Smooth muscle cell (in vitro differentiated cells): Measurements from ENCODE around the gene KHK. TPM values are rescaled to one million over a fixed set of nuclear protein-coding genes. Genes with fewer than 3 reads are reported as not detected.

Experiments
- DNase-seq: peaks from one replicate; lab custom pipeline; 2025; ENCODE audit not compliant: unreplicated experiment; lab: John Stamatoyannopoulos, UW
- H2AFZ ChIP-seq: fragments of 200-600 bp; sonication (generic); 2 replicates; pipeline ENCODE4 v1.6.0; 2016; ENCODE audit warnings: antibody characterized with exemption, low read depth, mild to moderate bottlenecking
- H3F3A ChIP-seq: fragments of 200-600 bp; sonication (generic); 2 replicates; pipeline ENCODE4 v1.6.0; 2017; ENCODE audit warnings: antibody characterized with exemption, low read depth
- H3K27ac ChIP-seq: fragments of 200-600 bp; sonication (generic); 2 replicates; pipeline ENCODE4 v1.5.1; 2016; ENCODE audit warnings: low read depth, mild to moderate bottlenecking
- H3K27me3 ChIP-seq: fragments of 200-600 bp; sonication (generic); 2 replicates; pipeline ENCODE4 v1.6.1; 2016; ENCODE audit warnings: low read depth, mild to moderate bottlenecking
- H3K36me3 ChIP-seq: fragments of 200-600 bp; sonication (generic); 2 replicates; pipeline ENCODE4 v1.5.1; 2016; ENCODE audit warnings: low read depth
- H3K4me1 ChIP-seq: fragments of 200-600 bp; sonication (generic); 2 replicates; pipeline ENCODE4 v1.5.1; 2016; ENCODE audit warnings: low read depth
- H3K4me2 ChIP-seq: fragments of 200-600 bp; sonication (generic); 2 replicates; pipeline ENCODE4 v1.6.0; 2016; ENCODE audit warnings: mild to moderate bottlenecking
- H3K4me3 ChIP-seq: fragments of 200-600 bp; sonication (generic); 2 replicates; pipeline ENCODE4 v1.5.1; 2016; ENCODE audit warnings: mild to moderate bottlenecking
- H3K79me2 ChIP-seq: fragments of 200-600 bp; sonication (generic); 2 replicates; pipeline ENCODE4 v1.6.0; 2016; ENCODE audit warnings: low read depth, mild to moderate bottlenecking
- H3K9ac ChIP-seq: fragments of 200-600 bp; sonication (generic); 2 replicates; pipeline ENCODE4 v1.6.0; 2016; ENCODE audit warnings: low read depth
- H3K9me3 ChIP-seq: fragments of 200-600 bp; sonication (generic); replicated peaks from 2 replicates; pipeline ENCODE4 v1.5.1; 2016; ENCODE audit warnings: low read depth
- H4K20me1 ChIP-seq: fragments of 200-600 bp; sonication (generic); 2 replicates; pipeline ENCODE4 v1.6.0; 2016; ENCODE audit warnings: low read depth
- WGBS: methylation state at CpG from one replicate; pipeline ENCODE4 v1.1.7; 2016; ENCODE audit warnings: low lambda C conversion rate; 5-methylcytosine and 5-hydroxymethylcytosine counted together
- polyA plus RNA-seq: library from polyadenylated mRNA; unstranded; fragments of >200 nt; fragmentation: Nextera tagmentation; extraction: Ambion mirVana; gene quantifications from 2 replicates; pipeline ENCODE4 v1.2.1, GENCODE V29; 2016
- total RNA-seq: library from RNA; depleted of rRNA; stranded (reverse); fragments of >200 nt; gene quantifications from 2 replicates; pipeline ENCODE4 v1.2.3, GENCODE V29; 2014
- TF ChIP-seq, protein P1 (sequence below): fragments of 200-600 bp; sonication (generic); IDR thresholded peaks from 2 replicates; pipeline ENCODE4 v1.5.1; 2017; ENCODE audit warnings: borderline replicate concordance, mild to moderate bottlenecking, antibody characterized with exemption; ENCODE audit not compliant: insufficient read depth, poor library complexity, severe bottlenecking

Gene KHK
- total and polyA plus RNA-seq, 2 experiments from 2014 or later, result 0.27 to 1.6 TPM

DNA sequence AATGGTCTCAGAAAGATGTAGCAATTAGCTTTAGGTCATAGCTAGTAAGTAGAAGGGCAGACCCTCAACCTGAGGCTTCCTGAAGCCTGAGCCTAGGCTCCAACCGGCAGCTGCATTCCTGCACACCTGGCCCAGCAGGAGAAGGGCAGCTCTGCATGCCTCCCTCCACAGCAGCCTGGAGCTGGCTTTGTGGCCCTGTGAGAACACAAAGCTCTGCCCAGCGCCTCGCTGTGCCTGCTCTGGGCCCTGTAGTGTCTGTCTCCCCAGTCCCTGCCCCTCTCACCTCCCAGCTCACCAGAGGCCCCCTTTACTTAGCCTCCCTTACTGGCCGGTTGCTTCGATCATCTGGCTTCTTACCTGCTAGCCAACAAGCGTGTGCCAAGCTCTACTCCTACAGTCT is 47.1 kb upstream of the KHK start:
- H3K9ac ChIP-seq, result no peak overlapping the region
- peaks cover 69% of the 10 kb centered on the region for H4K20me1 ChIP-seq
- H3K36me3 ChIP-seq, result peaks cover 8% of the 10 kb centered on the region
- TF ChIP-seq, protein P1, sequence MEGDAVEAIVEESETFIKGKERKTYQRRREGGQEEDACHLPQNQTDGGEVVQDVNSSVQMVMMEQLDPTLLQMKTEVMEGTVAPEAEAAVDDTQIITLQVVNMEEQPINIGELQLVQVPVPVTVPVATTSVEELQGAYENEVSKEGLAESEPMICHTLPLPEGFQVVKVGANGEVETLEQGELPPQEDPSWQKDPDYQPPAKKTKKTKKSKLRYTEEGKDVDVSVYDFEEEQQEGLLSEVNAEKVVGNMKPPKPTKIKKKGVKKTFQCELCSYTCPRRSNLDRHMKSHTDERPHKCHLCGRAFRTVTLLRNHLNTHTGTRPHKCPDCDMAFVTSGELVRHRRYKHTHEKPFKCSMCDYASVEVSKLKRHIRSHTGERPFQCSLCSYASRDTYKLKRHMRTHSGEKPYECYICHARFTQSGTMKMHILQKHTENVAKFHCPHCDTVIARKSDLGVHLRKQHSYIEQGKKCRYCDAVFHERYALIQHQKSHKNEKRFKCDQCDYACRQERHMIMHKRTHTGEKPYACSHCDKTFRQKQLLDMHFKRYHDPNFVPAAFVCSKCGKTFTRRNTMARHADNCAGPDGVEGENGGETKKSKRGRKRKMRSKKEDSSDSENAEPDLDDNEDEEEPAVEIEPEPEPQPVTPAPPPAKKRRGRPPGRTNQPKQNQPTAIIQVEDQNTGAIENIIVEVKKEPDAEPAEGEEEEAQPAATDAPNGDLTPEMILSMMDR, result no peak
- H3K27me3 ChIP-seq, result no peaks in the 10 kb centered on the region
- H3F3A ChIP-seq, result peaks cover 37% of the 10 kb centered on the region
- H3K27ac ChIP-seq, result no peak overlapping the region
- peaks cover 19% of the 10 kb centered on the region for H3K79me2 ChIP-seq
- no peak overlapping the region for H3K4me3 ChIP-seq
- H3K4me2 ChIP-seq, result no peak overlapping the region
- no peak overlapping the region for H2AFZ ChIP-seq
- 91% methylated on average over 6 of the region's 6 CpGs for WGBS
- DNase-seq, result no peak
- H3K9me3 ChIP-seq, result no peaks in the 10 kb centered on the region
- H3K4me1 ChIP-seq, result no peaks in the 10 kb centered on the region

DNA sequence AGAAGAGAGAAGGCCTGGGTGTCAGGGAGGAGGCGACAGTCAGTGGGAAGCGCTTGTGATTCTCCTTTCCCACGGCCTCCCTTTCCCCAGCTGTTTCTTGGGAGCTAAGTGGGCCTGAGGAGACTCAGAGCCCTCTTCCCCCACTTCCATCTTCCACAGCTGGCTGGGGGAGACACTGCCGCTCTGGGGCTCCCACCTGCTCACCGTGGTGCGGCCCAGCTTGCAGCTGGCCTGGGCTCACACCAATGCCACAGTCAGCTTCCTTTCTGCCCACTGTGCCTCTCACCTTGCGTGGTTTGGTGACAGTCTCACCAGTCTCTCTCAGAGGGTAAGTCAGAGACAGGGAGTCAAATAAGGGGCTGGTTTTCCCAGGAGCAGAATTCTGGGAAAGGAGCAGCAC is 46.7 kb upstream of the KHK start:
- H3K4me2 ChIP-seq, result no peak overlapping the region
- peaks cover 14% of the 10 kb centered on the region for H3K79me2 ChIP-seq
- DNase-seq, result no peak
- H3F3A ChIP-seq, result peaks cover 37% of the 10 kb centered on the region
- 96% methylated on average over 7 of the region's 7 CpGs for WGBS
- no peak overlapping the region for H3K27ac ChIP-seq
- H3K9me3 ChIP-seq, result no peaks in the 10 kb centered on the region
- peaks cover 8% of the 10 kb centered on the region for H3K36me3 ChIP-seq
- no peak overlapping the region for H3K4me3 ChIP-seq
- TF ChIP-seq, protein P1, result no peak
- H3K9ac ChIP-seq, result no peak overlapping the region
- no peak overlapping the region for H2AFZ ChIP-seq
- H4K20me1 ChIP-seq, result peaks cover 65% of the 10 kb centered on the region
- no peaks in the 10 kb centered on the region for H3K27me3 ChIP-seq
- H3K4me1 ChIP-seq, result no peaks in the 10 kb centered on the region

DNA sequence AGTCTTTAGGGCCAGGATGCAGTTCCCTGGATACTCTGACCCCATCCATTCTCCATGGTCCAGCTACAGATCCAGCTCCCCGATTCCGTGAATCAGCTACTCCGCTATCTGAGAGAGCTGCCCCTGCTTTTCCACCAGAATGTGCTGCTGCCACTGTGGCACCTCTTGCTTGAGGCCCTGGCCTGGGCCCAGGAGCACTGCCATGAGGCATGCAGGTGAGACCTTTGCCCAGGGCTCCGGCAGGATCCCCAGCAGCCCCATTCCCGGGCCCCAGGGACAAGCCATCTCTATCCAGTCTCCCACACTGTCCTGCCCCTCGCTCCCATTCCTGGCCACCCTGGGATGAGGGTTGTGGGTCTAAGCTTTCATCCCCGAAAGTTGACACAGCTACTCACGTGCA is 46.3 kb upstream of the KHK start:
- 98% methylated on average over 8 of the region's 8 CpGs for WGBS
- Histone ChIP-seq H3K4me3 (no peak overlapping the region), H2AFZ (no peak overlapping the region), H3K27me3 (no peaks in the 10 kb centered on the region), H3K79me2 (peaks cover 10% of the 10 kb centered on the region), H3K9ac (no peak overlapping the region), H3K4me1 (no peaks in the 10 kb centered on the region), H3K27ac (no peak overlapping the region), H4K20me1 (peaks cover 61% of the 10 kb centered on the region), H3K36me3 (peaks cover 6% of the 10 kb centered on the region), H3F3A (peaks cover 37% of the 10 kb centered on the region), H3K9me3 (no peaks in the 10 kb centered on the region), H3K4me2 (no peak overlapping the region)
- DNase-seq, result no peak
- TF ChIP-seq, protein P1, result no peak

DNA sequence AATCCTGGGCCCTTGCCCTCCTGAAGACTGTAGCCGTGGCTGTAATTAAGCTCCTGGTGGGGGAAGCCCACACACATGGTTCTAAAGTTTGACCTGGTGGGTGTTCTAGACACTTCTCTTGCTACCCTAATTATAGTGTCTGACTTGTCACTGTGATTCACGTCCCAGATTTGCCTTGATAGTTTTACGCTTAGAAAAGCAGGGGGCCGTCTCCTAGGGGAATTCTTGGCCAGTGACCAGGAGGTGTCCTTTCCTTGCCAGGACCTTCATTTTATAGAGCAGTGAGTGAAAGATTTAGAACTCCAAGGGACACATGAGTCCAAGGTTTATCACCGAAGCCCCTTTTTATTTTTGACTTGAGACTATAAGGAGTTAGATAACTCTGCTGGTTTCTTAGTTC is 44.8 kb upstream of the KHK start:
- Histone ChIP-seq H3K9me3 (no peaks in the 10 kb centered on the region), H3K4me2 (no peak overlapping the region), H3F3A (peaks cover 32% of the 10 kb centered on the region), H3K79me2 (no peaks in the 10 kb centered on the region), H3K4me3 (no peak overlapping the region), H3K4me1 (no peaks in the 10 kb centered on the region), H2AFZ (no peak overlapping the region), H3K9ac (no peak overlapping the region), H3K27ac (peak overlapping the region; percentile 77), H4K20me1 (peaks cover 47% of the 10 kb centered on the region), H3K36me3 (peaks cover 3% of the 10 kb centered on the region), H3K27me3 (no peaks in the 10 kb centered on the region)
- TF ChIP-seq, protein P1, result no peak
- DNase-seq, result no peak
- 51% methylated on average over 5 of the region's 5 CpGs for WGBS
